CD14-positive monocyte (primary cell): ENCODE data around the gene PPP2CA. TPM values are rescaled to one million over a fixed set of nuclear protein-coding genes. Genes with fewer than 3 reads are reported as not detected.

Experiments
- DNase-seq, 3 donors: peaks; one replicate each; pipeline ENCODE4 v3.0.0-alpha.2; 2011 to 2022
- H2AFZ ChIP-seq: 2 replicates; pipeline ENCODE4 v1.6.0; 2012; ENCODE audit warnings: mild to moderate bottlenecking, low read depth, low read length, inconsistent platforms; ENCODE audit not compliant: insufficient read depth, poor library complexity, severe bottlenecking
- H3K27ac ChIP-seq, 2 donors: 1 replicate in 1 of 2; 2 replicates in 1 of 2; pipeline ENCODE4 v1.5.1; 2012 to 2013; ENCODE audit warnings: low read length in 2 of 2, control low read depth in 1 of 2, inconsistent platforms in 1 of 2, low read depth in 1 of 2, mild to moderate bottlenecking in 1 of 2
- H3K27me3 ChIP-seq, 2 donors: one replicate each; pipeline versions ENCODE4 v1.6.0 to v1.6.1; 2011 to 2013; ENCODE audit warnings: low read length in 2 of 2; ENCODE audit not compliant: control insufficient read depth in 2 of 2, insufficient read depth in 2 of 2
- H3K36me3 ChIP-seq, 2 donors: replicated peaks in 1 of 2; 1 replicate in 1 of 2; 2 replicates in 1 of 2; pipeline versions ENCODE4 v1.5.1 to v1.6.1; 2012 to 2013; ENCODE audit warnings: low read length in 2 of 2, control low read depth in 1 of 2, inconsistent platforms in 1 of 2, mild to moderate bottlenecking in 1 of 2; ENCODE audit not compliant: insufficient read depth in 2 of 2, control insufficient read depth in 1 of 2
- H3K4me1 ChIP-seq, 2 donors: 1 replicate in 1 of 2; 2 replicates in 1 of 2; pipeline versions ENCODE4 v1.5.1 to v1.6.1; 2012 to 2013; ENCODE audit warnings: low read length in 2 of 2, control low read depth in 1 of 2, inconsistent platforms in 1 of 2, mild to moderate bottlenecking in 1 of 2, moderate library complexity in 1 of 2; ENCODE audit not compliant: insufficient read depth in 2 of 2, control insufficient read depth in 1 of 2
- H3K4me2 ChIP-seq: replicated peaks from 2 replicates; pipeline ENCODE3; 2012; ENCODE audit warnings: low read length, moderate library complexity, mild to moderate bottlenecking; ENCODE audit not compliant: poor library complexity, severe bottlenecking; ENCODE audit errors: extremely low read depth
- H3K4me3 ChIP-seq, 3 experiments: fragments of 200-600 bp in 1 of 3; sonication (generic) in 1 of 3; replicated peaks in 1 of 3; 1 replicate in 2 of 3; 2 replicates in 1 of 3; pipeline ENCODE4 v1.5.1; 2011 to 2013; ENCODE audit warnings: low read length in 3 of 3, mild to moderate bottlenecking in 3 of 3, control low read depth in 2 of 3, low read depth in 2 of 3, inconsistent platforms in 1 of 3, moderate library complexity in 1 of 3
- H3K79me2 ChIP-seq: 2 replicates; pipeline ENCODE4 v1.6.0; 2012; ENCODE audit warnings: mild to moderate bottlenecking, control low read depth, inconsistent platforms, low read length, moderate library complexity; ENCODE audit not compliant: insufficient read depth
- H3K9ac ChIP-seq: 2 replicates; pipeline ENCODE4 v1.6.0; 2017; ENCODE audit warnings: low read length, mild to moderate bottlenecking; ENCODE audit not compliant: insufficient read depth, poor library complexity, severe bottlenecking
- H3K9me3 ChIP-seq, 2 donors: replicated peaks in 1 of 2; 1 replicate in 1 of 2; 2 replicates in 1 of 2; pipeline versions ENCODE4 v1.5.1 to v1.6.1; 2012 to 2013; ENCODE audit warnings: low read length in 2 of 2, control low read depth in 1 of 2; ENCODE audit not compliant: control insufficient read depth in 1 of 2, insufficient read depth in 1 of 2
- H4K20me1 ChIP-seq: 2 replicates; pipeline ENCODE4 v1.6.0; 2012; ENCODE audit warnings: mild to moderate bottlenecking, low read length, control low read depth, moderate library complexity; ENCODE audit not compliant: insufficient read depth
- H3K27ac Mint-ChIP-seq, 7 donors: one replicate each; pipeline ENCODE4 v1.8.0; 2020; ENCODE audit warnings: mild to moderate bottlenecking in 7 of 7, mixed read lengths in 7 of 7, moderate library complexity in 6 of 7, inconsistent platforms in 2 of 7
- H3K27me3 Mint-ChIP-seq, 3 donors: one replicate each; pipeline ENCODE4 v1.8.0; 2021 to 2022; ENCODE audit warnings: low read depth in 3 of 3, mild to moderate bottlenecking in 3 of 3, mixed read lengths in 3 of 3, moderate library complexity in 3 of 3, inconsistent platforms in 1 of 3
- H3K36me3 Mint-ChIP-seq, 2 donors: one replicate each; pipeline ENCODE4 v1.8.0; 2020; ENCODE audit warnings: mixed read lengths in 2 of 2, inconsistent platforms in 1 of 2, mild to moderate bottlenecking in 1 of 2
- H3K4me1 Mint-ChIP-seq: one replicate; pipeline ENCODE4 v1.8.0; 2020; ENCODE audit warnings: mild to moderate bottlenecking, mixed read lengths
- H3K4me3 Mint-ChIP-seq, 2 donors: one replicate each; pipeline ENCODE4 v1.8.0; 2020; ENCODE audit warnings: mild to moderate bottlenecking in 2 of 2, mixed read lengths in 2 of 2, moderate library complexity in 1 of 2
- H3K9me3 Mint-ChIP-seq, 7 donors: one replicate each; pipeline ENCODE4 v1.8.0; 2020 to 2022; ENCODE audit warnings: mixed read lengths in 7 of 7, mild to moderate bottlenecking in 6 of 7, moderate library complexity in 6 of 7, inconsistent platforms in 2 of 7
- CTCF ChIP-seq: fragments of 200-600 bp; IDR thresholded peaks from one replicate; pipeline ENCODE4 v1.8.0; 2022; ENCODE audit warnings: antibody characterized with exemption, mild to moderate bottlenecking
- WGBS: methylation state at CpG from one replicate; pipeline ENCODE4 v1.1.5; 2013; ENCODE audit warnings: missing lambda C conversion rate; ENCODE audit not compliant: insufficient coverage; 5-methylcytosine and 5-hydroxymethylcytosine counted together
- intact Hi-C, 2 donors: fragments of 100-400 bp; cut with micrococcal nuclease; formaldehyde crosslinking; loops; one replicate each; pipeline versions ENCODE4 v1.15.0 to v1.15.1; 2023
- polyA plus RNA-seq, 3 donors: library from polyadenylated mRNA; depleted of rRNA in 1 of 3; unstranded in 2 of 3; stranded (reverse) in 1 of 3; fragments of 300-500 nt in 2 of 3; fragments of >200 nt in 1 of 3; fragmentation: Illumina TruSeq in 2 of 3; gene quantifications; 1 replicate in 2 of 3; 2 replicates in 1 of 3; pipeline ENCODE4 v1.2.3, GENCODE V29; 2012 to 2021

PPP2CA gene
- polyA plus RNA-seq, 3 donors: 82.5 to 245 (median 225) TPM

- no peak for DNase-seq
- Mint-ChIP-seq H3K4me1 (peaks cover 7% of the 10 kb centered on the region), H3K27me3 (peaks cover 0 to 10% (median 0%) of the 10 kb centered on the region in 3 donors), H3K27ac (no peak overlapping the region), H3K9me3 (peaks cover 0 to 2% (median 0%) of the 10 kb centered on the region in 7 donors), H3K36me3 (peaks cover 0 to 3% of the 10 kb centered on the region in 2 donors), H3K4me3 (no peak overlapping the region)
- WGBS: 75% methylated on average over 1 of the region's 3 CpGs
- no peaks in the 10 kb centered on the region for H3K27me3 ChIP-seq
- H4K20me1 ChIP-seq: peaks cover 21% of the 10 kb centered on the region
- no peak overlapping the region for H3K4me3 ChIP-seq
- TF ChIP-seq CTCF: no peak
- no peaks in the 10 kb centered on the region for H3K36me3 ChIP-seq
- no peaks in the 10 kb centered on the region for H3K79me2 ChIP-seq
- no peaks in the 10 kb centered on the region for H3K4me1 ChIP-seq
- H3K4me2 ChIP-seq: no peak overlapping the region
- no peak overlapping the region for H2AFZ ChIP-seq
- H3K9ac ChIP-seq: no peak overlapping the region
- no peaks in the 10 kb centered on the region for H3K9me3 ChIP-seq
- intact Hi-C loops: loop anchor here (10.0 kb wide), 2 partner anchors 186 to 396 kb away; partner anchors contain the start of gene UBE2B (in 2 of the 2)
- no peak overlapping the region for H3K27ac ChIP-seq
Measured at GRCh38 chr5:134189031-134189430, 36.8 kb downstream of the PPP2CA start.

- 100% methylated on average over 1 of the region's 1 CpG for WGBS
- H4K20me1 ChIP-seq: peaks cover 15% of the 10 kb centered on the region
- no peak for TF ChIP-seq CTCF
- H3K4me1 ChIP-seq: no peaks in the 10 kb centered on the region
- Mint-ChIP-seq H3K4me1 (peaks cover 8% of the 10 kb centered on the region), H3K9me3 (peaks cover 0 to 2% (median 0%) of the 10 kb centered on the region in 7 donors), H3K27me3 (peaks cover 0 to 10% (median 0%) of the 10 kb centered on the region in 3 donors), H3K36me3 (no peaks in the 10 kb centered on the region), H3K27ac (no peak overlapping the region), H3K4me3 (no peak overlapping the region)
- no peaks in the 10 kb centered on the region for H3K27me3 ChIP-seq
- no peak overlapping the region for H2AFZ ChIP-seq
- no peak overlapping the region for H3K27ac ChIP-seq
- intact Hi-C loops: loop anchor here (10.0 kb wide), 2 partner anchors 187 to 397 kb away; partner anchors contain the start of gene UBE2B (in 2 of the 2)
- no peaks in the 10 kb centered on the region for H3K36me3 ChIP-seq
- H3K4me3 ChIP-seq: no peak overlapping the region
- no peak for DNase-seq
- H3K9me3 ChIP-seq: no peaks in the 10 kb centered on the region
- no peaks in the 10 kb centered on the region for H3K79me2 ChIP-seq
- H3K4me2 ChIP-seq: no peak overlapping the region
- H3K9ac ChIP-seq: no peak overlapping the region
Measured at GRCh38 chr5:134188092-134188491, 37.8 kb downstream of the PPP2CA start.
